ENCODE data around the gene NTS.

NTS gene, protein sequence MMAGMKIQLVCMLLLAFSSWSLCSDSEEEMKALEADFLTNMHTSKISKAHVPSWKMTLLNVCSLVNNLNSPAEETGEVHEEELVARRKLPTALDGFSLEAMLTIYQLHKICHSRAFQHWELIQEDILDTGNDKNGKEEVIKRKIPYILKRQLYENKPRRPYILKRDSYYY

DNA sequence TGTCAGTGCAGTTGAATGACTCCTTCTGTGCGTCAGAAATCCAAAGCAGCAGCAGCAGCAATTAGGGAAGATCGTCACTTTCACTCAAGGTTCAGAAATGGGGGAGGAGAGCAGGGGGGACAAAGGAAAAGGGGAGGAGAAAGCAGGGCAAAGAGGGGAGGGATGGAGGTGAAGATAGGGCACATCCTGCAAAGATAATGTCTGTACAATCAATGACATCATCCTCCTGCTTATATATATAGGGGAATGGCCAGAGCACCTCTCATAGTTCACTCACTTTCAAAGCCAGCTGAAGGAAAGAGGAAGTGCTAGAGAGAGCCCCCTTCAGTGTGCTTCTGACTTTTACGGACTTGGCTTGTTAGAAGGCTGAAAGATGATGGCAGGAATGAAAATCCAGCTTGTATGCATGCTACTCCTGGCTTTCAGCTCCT is at the start of gene NTS:
Gene NTS (plus strand): TSS at position 265 of the 431 bp plus-strand sequence. CDS start 109 bp downstream, at position 374.
- DNase-seq, result no peak

DNA sequence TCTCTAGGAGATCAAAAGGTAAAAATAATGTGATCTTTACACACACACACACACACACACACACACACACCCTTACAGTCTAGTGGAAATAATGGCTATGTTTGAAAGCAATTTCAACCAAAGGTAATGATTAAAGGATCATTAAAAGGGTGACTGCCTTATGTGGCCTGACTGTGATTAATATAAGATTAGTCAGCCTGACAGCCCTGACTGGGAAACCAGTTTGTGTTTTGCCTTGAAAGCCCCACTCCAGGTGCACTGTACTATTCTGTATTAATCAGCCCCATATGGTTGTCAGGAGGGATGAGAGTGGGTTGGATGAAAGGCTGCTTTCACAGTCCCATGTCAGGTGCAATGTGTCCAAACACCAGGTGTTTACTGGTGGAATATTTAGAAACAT is 48.3 kb upstream of the NTS start:
- DNase-seq, result no peak

DNA sequence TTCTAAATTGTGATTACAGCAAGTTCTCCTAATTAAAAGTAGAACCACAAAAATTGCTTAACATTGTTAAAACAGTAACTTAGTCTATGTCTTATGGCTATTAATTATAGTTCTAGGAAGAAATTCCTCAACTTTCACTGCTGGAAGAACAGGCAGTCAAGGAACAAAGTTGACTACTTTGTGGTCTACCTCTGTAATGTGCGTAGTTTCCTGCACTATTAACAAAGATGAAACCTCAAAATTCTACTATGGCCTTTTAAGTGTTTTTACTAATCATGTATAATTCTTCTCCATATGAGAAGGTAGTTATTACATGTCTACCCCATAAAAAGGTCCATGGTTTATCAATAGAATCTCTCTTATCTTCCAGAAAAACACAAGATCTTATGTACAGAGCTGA is 45.5 kb upstream of the NTS start:
- no peak for DNase-seq

DNA sequence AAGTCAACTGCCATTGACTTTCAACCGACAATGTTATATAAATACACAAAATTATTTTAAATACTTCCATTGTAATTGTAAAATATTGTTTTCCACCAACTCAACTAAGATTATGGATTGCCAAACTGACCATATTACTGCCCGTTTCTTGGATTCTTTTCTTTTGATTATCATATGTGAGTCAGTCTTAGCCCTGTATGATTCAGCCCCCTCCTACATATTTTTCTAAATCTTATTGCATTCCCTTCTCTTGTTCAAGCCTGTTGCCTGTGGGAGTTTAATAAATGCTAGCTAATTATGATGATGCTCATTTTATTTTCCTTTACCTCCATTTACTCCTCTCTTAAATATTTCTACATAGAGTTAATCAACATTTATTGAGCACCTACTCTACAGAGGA is 44.7 kb upstream of the NTS start:
- no peak for DNase-seq

DNA sequence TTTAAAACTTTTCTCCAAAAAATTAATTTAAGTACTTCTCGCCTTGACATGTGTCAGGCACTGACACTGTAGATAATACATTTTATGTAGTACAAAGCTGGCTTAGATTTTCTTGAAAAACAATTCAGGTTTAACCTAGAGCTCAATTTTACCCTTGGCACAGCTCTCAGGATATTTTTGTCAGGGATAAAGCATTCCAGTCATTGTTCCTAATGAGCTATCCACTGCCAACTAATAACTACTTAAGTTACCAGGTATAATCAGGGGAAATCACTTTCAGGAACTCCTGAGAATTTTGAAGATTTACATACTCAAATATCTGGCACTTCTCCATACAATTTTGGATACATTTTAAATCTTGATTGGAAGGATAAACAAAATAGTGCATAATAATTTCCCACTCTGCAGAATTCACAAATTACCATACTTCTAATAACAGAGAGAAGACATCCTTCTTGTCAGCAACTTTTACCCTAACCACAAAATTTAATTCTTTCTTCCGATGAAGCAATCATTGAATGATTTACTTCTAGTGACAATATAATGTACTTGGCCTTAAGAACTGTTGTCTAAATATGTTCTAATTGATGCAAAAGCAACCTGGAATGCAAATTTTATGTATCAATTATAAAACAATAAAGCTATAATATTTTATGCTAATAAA is 42.6 kb upstream of the NTS start:
- DNase-seq, result no peak

DNA sequence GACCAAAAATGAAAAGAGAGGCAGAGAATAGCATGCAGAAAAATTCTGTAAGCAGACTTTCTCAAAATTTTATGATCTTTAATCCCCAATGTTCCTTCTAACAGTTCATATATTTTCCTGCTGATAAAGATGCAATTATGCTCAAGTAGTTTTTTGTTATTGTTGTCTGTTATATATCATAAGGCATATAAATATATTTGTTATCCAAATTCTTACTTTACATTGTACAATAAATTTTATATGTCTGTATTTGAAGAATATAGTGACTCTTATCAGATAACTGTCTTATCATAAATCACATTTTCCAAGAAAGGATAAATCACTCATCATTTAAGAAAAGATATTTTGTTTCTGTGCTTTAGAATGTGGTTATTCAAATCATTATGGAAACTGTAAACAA is 40.5 kb upstream of the NTS start:
- no peak for DNase-seq

DNA sequence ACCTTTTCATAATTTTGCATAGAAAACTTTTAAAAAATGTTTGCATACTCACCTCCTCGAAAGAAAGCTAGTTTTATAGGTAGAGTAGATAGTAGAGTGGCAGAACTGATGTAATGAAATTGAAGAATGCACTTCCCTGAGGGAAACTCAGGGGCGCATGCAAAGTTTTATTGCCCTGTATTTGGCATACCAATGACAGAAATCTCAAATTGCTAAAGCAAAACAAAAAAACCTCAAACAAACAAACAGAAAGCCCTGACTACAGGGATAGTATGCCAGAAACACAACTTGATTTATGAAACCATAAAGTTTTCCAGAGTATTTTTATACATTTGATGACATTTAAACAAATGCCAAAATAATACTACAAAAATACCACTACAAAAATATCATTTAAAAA is 39.7 kb upstream of the NTS start:
- no peak for DNase-seq

DNA sequence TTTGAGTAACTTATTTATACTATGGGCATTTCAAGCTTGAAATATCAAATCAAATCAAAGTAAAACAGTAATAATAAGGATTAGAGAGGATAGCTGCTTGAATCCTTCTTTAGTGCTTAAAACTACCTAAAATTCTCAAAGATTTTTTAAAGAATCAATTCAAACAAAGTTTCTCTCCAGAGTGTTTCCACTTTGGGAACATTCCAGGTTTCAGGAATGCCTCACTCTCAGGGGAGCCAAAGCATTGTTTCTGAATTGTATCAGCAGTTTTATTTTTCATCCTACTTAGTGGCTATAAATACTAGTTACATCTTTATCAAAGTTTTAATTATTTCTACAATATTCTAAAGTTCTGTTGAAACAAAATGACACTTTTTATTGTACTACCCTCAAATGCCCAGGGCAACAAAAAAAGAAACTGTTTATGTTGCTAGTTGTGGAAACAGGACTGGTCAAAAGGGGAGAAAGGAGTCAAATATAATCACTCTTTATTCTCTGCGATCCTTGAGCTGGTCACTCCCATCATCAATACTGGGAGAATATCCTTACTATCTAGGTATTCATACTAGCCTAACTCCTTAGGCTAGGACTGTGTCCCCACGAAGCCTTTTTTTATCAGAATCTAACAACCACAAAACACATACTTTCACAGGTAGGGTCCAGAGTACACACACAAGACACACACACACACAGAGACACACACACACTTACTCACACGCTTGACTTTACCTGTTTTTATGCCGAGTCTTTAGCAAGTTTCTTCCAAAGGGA is 38.5 kb upstream of the NTS start:
- no peak for DNase-seq

DNA sequence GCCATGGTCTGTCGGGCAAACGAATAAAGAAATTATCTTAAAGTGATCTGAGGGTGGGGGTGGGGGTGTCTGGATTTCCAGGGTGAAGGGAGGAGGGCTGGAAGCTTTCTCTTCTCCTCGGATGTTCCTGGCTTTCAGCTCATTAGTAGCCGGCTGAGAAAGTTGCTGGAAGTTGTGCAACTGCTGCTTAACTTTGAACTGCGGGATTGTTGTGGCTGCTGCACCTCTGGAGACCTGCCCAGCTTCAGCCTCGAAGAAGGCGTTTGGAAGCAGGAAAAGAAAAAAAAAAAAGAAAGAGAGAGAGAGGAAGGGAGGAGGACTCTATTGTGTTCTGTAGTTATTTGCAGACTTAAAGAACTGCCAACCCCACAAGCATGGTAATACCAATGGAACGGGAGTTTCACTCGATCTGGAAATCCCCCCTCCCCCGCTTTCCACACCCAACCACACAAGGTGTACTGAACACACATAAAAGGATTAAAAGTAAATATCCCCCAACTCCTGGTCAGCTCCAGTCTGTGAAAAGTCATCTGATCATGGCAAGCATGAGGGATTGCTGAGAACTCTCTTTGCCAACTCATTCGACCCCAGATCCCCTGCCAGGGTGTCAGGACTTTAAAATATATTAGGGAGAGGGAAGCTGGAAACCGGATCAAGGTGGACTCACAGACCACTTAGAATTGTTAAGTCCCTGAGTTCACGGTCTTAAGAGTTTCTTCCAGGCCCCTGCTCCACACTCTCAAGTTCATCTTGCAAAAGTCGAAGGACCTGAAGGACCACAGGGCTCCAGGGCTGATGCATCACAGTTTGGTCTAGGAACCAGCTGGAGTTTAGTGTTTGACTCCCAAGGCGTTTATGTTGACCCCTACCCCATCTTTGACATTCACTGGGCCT is 37.7 kb upstream of the NTS start, which contains the start of gene RASSF9:
Gene RASSF9 (minus strand): TSS at position 213 of the 894 bp plus-strand sequence. CDS start 208 bp downstream, at position 5.
- DNase-seq, result no peak

DNA sequence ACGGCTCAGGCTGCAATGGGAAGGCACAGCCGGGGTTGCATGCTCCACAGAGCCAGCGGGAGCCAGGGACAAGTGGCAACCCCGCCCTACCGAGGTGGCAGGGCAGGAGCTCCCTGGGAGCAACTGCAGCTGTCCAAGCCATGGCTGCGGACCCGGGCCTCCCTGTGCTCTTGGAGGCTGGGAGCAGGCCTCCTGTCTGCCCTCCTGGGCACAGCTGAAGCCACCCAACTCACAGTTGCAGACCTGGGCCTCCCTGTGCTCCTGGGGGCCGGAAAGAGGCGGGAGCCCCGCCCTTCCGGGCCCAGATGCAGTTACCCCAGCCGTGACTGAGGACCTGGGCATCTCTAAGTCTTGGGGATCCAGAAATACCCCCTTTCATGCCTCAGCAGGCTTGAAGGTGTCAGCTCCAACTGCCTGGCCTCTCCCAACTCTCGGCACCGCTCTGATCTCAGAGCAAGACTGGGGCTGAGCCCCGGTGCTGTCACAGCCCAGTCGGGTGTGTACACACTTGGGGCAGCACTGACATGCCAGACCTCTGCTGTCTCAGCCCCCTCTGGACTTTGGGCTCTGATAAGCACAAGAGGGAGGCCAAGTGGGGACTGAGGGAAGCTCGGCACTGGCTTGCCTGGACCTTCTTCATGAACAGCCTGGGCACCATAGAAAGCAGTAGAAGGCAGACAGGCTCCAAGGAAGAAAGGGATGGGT is 30.3 kb upstream of the NTS start:
- DNase-seq, result no peak

DNA sequence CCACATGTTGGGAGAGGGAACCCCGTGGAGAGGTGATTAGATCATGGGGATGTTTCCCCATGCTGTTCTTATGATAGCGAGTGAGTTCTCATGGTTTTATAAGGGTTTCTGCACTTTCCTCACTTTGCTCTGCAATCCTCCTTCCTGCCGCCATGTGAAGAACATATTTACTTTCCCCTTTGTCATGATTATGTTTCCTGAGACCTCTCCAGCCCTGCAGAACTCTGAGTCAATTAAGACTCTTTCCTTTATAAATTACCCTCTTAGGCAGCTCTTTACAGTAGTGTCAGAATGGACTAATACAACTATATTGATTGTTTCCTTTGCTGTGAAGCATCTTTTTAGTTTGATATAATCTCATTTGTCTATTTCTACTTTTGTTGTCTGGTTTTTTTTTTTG is 24.8 kb upstream of the NTS start:
- DNase-seq, result no peak

DNA sequence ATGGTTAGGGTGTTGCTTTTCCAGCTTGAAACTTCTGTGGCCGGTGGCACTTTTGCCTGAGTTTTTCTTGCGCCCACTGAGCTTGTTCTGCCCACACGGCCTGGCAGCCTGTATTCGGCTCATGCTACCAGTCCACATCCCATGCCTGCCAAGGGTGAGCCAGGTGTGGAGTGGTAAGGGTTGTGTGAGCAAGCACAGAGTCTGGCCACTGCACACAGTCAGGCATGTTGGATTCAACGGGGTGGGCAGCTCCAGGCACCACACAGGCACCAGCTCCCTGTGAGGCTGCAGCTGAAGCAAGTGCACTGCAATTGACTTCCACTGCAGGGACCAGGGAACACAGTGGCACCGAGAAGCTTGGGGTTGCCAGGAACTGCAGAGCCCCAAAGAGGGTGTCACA is 18.8 kb upstream of the NTS start:
- no peak for DNase-seq

DNA sequence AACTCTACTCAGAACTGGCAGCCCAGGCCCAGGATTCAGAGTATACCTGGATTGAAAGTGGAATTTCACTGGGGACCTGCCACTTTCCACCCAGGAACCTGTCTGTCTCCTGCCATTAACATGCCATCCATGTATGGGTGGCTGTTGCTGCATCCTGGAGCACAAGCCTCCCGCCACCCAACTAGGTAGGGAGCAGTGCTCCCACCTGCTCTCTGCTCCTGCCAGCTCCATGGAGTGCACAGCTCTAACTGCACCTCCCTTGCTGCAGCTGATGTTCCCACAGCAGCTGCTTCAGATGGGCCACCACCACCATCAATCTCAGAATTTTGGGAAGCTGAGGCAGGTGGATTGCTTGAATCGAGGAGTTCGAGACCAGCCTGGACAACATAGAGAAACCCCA is 17.1 kb upstream of the NTS start:
- no peak for DNase-seq

DNA sequence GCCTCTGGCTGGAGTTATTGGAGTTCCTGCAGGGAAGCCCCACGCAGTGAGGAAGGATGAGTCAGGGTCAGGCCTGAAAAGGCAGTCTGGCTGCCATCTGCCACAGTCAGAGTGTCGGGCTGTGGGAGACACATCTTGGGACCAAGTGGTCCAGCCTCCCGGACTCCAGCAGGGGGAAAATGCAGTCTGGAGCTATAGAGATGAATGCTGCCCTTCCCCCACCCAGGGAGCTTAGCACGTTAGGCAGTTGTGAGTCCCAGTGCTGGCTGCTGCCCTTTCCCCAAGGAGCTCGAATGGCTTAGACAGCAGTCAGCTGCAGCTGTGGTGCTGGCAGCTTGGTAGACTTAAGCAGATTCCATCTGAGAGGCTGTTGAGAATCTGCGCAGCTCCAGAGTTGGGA is 8.2 kb upstream of the NTS start:
- no peak for DNase-seq

DNA sequence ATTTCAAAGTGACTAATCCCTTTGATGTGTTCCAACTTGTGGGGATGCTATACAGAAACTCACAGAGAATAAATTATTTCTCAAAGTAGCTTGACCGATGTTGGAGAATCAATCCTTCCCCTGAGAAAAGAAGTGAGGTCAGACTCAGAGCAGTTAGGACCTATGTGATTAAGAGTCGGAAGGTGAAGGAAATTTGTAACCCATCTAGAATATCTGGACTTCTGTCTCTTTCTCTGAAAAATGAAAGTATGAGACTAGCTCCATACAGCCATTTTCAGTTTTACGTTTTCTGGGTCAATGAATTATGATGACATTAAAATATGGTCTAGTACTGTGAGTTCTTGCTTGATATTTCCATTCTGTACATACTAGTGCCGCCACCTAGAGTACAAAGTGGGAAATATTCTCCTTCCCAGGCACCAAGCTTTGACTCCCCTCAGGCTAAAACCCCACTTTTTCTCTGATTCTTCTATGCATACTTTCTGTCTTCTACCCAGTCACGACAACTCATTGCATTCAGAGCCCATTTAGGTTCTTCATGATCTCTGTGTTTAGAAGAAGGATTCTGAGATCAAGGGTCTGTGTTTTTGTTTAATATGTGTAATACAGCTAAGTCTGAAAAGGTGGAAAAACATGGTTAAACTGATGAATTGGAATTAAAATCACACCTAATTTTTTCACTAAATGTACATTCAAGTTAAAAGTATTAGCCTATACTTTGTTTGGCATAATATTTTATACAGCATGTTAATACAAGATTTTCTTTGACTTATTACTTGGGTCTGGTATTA is 6.9 kb upstream of the NTS start:
- peak; percentile 35 for DNase-seq

DNA sequence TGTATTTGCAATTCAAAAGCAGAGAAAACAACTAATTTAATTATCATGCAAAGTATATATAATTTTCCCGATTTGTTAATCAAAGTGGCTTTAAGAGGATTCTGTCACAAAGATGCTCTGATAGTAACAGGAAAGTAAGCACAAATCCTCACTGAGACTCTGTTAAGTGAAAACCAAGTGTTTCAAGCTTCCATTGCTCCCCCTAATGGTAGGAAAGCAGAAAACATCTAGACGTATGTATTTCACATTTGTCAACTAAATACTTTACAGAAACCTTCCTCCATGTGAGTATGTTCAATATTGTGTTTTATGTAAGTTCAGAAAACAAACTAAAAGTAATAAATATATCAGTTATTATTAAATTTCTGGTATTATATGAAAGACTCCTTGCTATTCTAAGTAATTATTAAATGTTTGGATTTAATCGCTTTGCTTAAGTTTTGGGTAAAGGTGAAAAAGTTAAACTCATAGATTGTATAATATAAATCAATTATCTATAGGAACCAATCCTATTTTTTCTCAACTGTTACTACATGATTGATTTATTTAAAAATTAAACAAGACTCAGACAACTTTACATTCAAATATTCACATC is 1.5 kb upstream of the NTS start:
- peak; percentile 46 for DNase-seq

DNA sequence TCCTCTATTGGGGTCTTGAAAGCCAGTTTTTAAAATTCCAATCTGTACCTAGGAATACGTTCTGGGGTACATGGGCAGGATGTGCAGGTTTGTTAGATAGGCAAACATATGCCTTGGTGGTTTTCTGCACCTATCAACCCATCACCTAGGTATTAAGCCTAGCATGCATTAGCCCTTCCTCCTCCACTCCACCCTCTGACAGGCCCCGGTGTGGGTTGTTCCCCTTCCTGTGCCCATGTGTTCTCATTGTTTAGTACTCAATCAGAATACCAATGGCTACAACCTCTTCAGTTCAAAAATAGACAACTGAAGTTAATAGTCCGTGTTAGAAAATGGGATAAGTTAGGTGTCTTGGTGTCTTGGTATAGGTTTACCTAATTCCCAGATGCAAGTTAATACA is 3.4 kb downstream of the NTS start:
- DNase-seq, result no peak

DNA sequence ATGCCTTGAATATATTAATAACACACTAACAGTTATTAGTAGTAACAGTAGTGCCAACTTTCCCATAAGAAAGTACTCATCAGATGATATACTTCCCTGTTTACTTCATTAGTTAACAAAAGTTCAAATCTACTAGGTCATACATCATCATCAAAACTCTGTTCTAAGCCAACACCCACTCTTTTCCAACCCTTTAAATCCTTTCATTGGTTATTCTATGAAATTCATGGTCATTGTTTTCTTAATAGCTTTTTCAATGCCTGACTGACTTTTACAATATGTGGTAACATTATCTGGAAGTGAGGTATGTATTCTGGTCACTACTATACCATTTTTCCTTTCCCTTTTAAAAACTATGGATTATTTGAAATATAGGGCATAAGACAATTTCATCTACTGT is 9.7 kb downstream of the NTS start:
- no peak for DNase-seq

DNA sequence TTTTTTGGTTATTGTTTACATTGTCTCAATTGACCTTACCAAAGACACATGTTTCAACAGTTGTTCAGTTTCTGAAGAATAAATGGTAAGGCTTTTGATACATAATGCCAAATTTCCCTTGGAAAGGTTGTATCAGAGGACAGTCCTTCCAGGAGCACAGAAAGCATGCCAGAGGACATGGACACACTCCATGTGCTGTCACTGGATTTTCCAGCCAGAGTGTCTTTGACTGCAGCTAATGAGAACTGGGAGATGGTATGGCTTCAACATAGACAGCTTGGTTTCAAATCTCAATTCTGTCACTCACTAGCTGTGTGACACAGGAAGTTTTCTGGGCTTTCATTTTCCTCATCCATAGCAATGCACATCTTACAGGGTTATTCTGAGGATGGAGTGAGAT is 20.6 kb downstream of the NTS start:
- DNase-seq, result no peak

DNA sequence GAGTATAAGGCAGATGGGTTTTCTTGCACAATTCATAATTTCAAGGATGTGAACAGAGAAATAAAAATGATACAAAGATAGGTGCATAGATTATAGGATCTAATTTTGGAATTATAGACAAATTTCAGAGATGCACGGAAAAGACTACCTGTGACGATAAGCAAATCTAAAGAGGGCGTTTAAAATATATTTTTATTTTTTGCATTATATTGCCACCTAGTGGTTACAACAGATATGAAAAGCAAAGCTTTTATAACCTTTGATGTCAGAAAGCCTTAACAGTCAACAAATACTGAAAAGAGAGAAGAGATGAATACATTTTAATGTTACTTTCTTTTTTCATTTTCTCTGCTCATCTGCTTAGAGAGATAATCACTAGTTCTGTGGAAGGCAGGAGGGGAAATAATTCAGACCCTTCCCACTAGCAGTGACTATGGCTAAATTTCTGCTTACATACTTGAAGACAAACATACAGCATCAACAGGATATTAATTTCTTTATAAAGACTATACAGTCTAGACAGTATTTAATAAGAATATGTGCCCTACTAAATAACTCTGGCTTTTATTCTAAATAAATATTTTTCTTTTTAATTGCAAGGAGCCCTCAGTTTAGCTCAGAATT is 46.3 kb downstream of the NTS start:
- DNase-seq, result peak; percentile 18

All from activated CD4-positive, alpha-beta T cell treated with anti-CD3 and anti-CD28 coated beads, Interleukin-2, Interleukin-6, amounts not matched to agents 100 ng/mL and 50 ng/mL, durations not matched to agents 16 hours and 8 hours (primary cell).